GM10248 (cell line): ENCODE measurements around the gene PAX3.

Experiments
- CTCF ChIA-PET: fragments of 300-600 bp; sonication (Branson Sonifier 250); formaldehyde crosslinking; extraction: SDS; loops from one replicate; lab custom pipeline; 2021; ENCODE audit warnings: antibody characterized with exemption; lab: Yijun Ruan, JAX
- POLR2A ChIA-PET: fragments of 350-650 bp; sonication (Branson Sonifier 250); formaldehyde crosslinking; extraction: SDS; loops from one replicate; lab custom pipeline; 2020; ENCODE audit warnings: antibody characterized with exemption; lab: Yijun Ruan, JAX
- DNase-seq: peaks from one replicate; pipeline ENCODE4 v3.0.0; 2012; ENCODE audit errors: extremely low spot score
- CTCF ChIP-seq: IDR thresholded peaks from 2 replicates; pipeline ENCODE4 v1.5.1; 2012; ENCODE audit warnings: mild to moderate bottlenecking, low read depth; ENCODE audit errors: extremely low read depth, missing control alignments, control extremely low read depth

The PAX3 gene

GRCh38 chr2:222318712-222319585, 20.2 kb upstream of the PAX3 start:
- CTCF ChIA-PET, result interaction anchor here (0.6 to 7.1 kb wide), 59 partner anchors 8 to 1098 kb away, joined by 3 to 155 read pairs (median 4); no protein-coding TSS in a partner anchor
- DNase-seq, result peak; percentile 75

GRCh38 chr2:222318026-222318711, 19.4 kb upstream of the PAX3 start:
- POLR2A ChIA-PET, result no interaction called here
- CTCF ChIA-PET, result interaction anchor here (0.6 to 7.1 kb wide), 60 partner anchors 9 to 630 kb away, joined by 3 to 155 read pairs (median 4); no protein-coding TSS in a partner anchor
- TF ChIP-seq CTCF, result peak; percentile 64
- peak; percentile 78 for DNase-seq

More at GRCh38 chr2:222318712-222319585, 20.2 kb upstream of the PAX3 start:
- POLR2A ChIA-PET, result no interaction called here
- peak; percentile 66 for TF ChIP-seq CTCF

- POLR2A ChIA-PET, result no interaction called here
- TF ChIP-seq CTCF, result peak; percentile 8
- CTCF ChIA-PET, result no interaction called here
- DNase-seq, result no peak
These were observed 16.8 kb upstream of the PAX3 start for GRCh38 chr2:222315443-222316121.

GRCh38 chr2:222313816-222314215, 15.0 kb upstream of the PAX3 start:
- no peak for TF ChIP-seq CTCF
- no peak for DNase-seq
- POLR2A ChIA-PET, result no interaction called here
- CTCF ChIA-PET, result interaction anchor here (0.8 to 2.7 kb wide), 6 partner anchors 21 to 301 kb away, joined by 3 to 15 read pairs (median 3); no protein-coding TSS in a partner anchor

- POLR2A ChIA-PET, result no interaction called here
- no peak for TF ChIP-seq CTCF
- CTCF ChIA-PET, result interaction anchor here (1.7 to 2.7 kb wide), 2 partner anchors 250 to 302 kb away, joined by 4 to 15 read pairs; no protein-coding TSS in a partner anchor
- no peak for DNase-seq
These were observed 13.4 kb upstream of the PAX3 start for GRCh38 chr2:222311978-222312738.
